H9 (cell line): Measurements from ENCODE around the gene RPP38. TPM values are rescaled to one million over a fixed set of nuclear protein-coding genes. Genes with fewer than 3 reads are reported as not detected.

Source experiments
- DNase-seq: peaks from one replicate; pipeline ENCODE4 v3.0.0-alpha.2; 2017
- H2AFZ ChIP-seq: one replicate; pipeline ENCODE4 v1.6.1; 2013; ENCODE audit warnings: mild to moderate bottlenecking, low read length, control low read depth, moderate library complexity
- H2AK5ac ChIP-seq: 2 replicates; pipeline ENCODE4 v1.6.1; 2013; ENCODE audit warnings: low read length, control low read depth, mixed read lengths; ENCODE audit not compliant: insufficient read length
- H2BK120ac ChIP-seq: one replicate; pipeline ENCODE4 v1.6.1; 2013; ENCODE audit warnings: low read depth, mild to moderate bottlenecking, low read length, control low read depth, inconsistent platforms; ENCODE audit not compliant: poor library complexity, severe bottlenecking
- H2BK12ac ChIP-seq: 2 replicates; pipeline ENCODE4 v1.6.1; 2013; ENCODE audit warnings: low read length, control low read depth, mixed read lengths, low read depth; ENCODE audit not compliant: insufficient read length
- H2BK15ac ChIP-seq: 2 replicates; pipeline ENCODE4 v1.6.1; 2013; ENCODE audit warnings: low read depth, low read length, control low read depth
- H2BK20ac ChIP-seq: one replicate; pipeline ENCODE4 v1.6.1; 2013; ENCODE audit warnings: low read depth, mild to moderate bottlenecking, low read length, control low read depth, inconsistent platforms; ENCODE audit not compliant: poor library complexity, severe bottlenecking
- H2BK5ac ChIP-seq: 2 replicates; pipeline ENCODE4 v1.6.1; 2013; ENCODE audit warnings: low read length, control low read depth, mixed read lengths; ENCODE audit not compliant: insufficient read length
- H3K14ac ChIP-seq: 2 replicates; pipeline ENCODE4 v1.6.1; 2013; ENCODE audit warnings: low read length, control low read depth; ENCODE audit not compliant: insufficient read depth
- H3K18ac ChIP-seq: 2 replicates; pipeline ENCODE4 v1.6.1; 2013; ENCODE audit warnings: low read depth, mild to moderate bottlenecking, mixed read lengths, low read length, control low read depth; ENCODE audit not compliant: insufficient read length
- H3K23ac ChIP-seq: 2 replicates; pipeline ENCODE4 v1.6.1; 2013; ENCODE audit warnings: low read length, control low read depth, mixed read lengths, low read depth; ENCODE audit not compliant: insufficient read length
- H3K23me2 ChIP-seq: 2 replicates; pipeline ENCODE4 v1.6.1; 2013; ENCODE audit warnings: low read depth, mild to moderate bottlenecking, mixed read lengths, low read length, control low read depth; ENCODE audit not compliant: insufficient read length, poor library complexity, severe bottlenecking
- H3K27ac ChIP-seq: 2 replicates; pipeline ENCODE4 v1.5.1; 2013; ENCODE audit warnings: low read length, control low read depth, mixed read lengths, low read depth; ENCODE audit not compliant: insufficient read length
- H3K27me3 ChIP-seq: 2 replicates; pipeline ENCODE4 v1.6.1; 2013; ENCODE audit warnings: low read length, control low read depth, inconsistent platforms; ENCODE audit not compliant: insufficient read depth
- H3K4ac ChIP-seq: 2 replicates; pipeline ENCODE4 v1.6.1; 2013; ENCODE audit warnings: low read depth, mild to moderate bottlenecking, control low read depth, inconsistent platforms, low read length, moderate library complexity
- H3K4me1 ChIP-seq: 2 replicates; pipeline ENCODE4 v1.6.1; 2013; ENCODE audit warnings: low read length, control low read depth, inconsistent platforms; ENCODE audit not compliant: insufficient read depth
- H3K4me2 ChIP-seq: 2 replicates; pipeline ENCODE4 v1.6.1; 2013; ENCODE audit warnings: low read length, control low read depth, mixed read lengths; ENCODE audit not compliant: insufficient read length, insufficient read depth
- H3K56ac ChIP-seq: 2 replicates; pipeline ENCODE4 v1.6.1; 2013; ENCODE audit warnings: low read depth, mild to moderate bottlenecking, mixed read lengths, low read length, control low read depth; ENCODE audit not compliant: insufficient read length
- H3K79me1 ChIP-seq: 2 replicates; pipeline ENCODE4 v1.6.1; 2013; ENCODE audit warnings: low read depth, mild to moderate bottlenecking, moderate library complexity, low read length, control low read depth, inconsistent platforms; ENCODE audit not compliant: insufficient read depth, poor library complexity, severe bottlenecking
- H3K79me2 ChIP-seq: 2 replicates; pipeline ENCODE4 v1.6.1; 2013; ENCODE audit warnings: low read length, control low read depth, inconsistent platforms; ENCODE audit not compliant: insufficient read depth
- H3K9ac ChIP-seq: 2 replicates; pipeline ENCODE4 v1.6.1; 2013; ENCODE audit warnings: low read length, control low read depth, mixed read lengths; ENCODE audit not compliant: insufficient read length; ENCODE audit errors: extremely low read depth
- H3K9me3 ChIP-seq: one replicate; pipeline ENCODE4 v1.6.1; 2013; ENCODE audit warnings: low read depth, low read length, inconsistent platforms; ENCODE audit not compliant: control insufficient read depth
- H3T11ph ChIP-seq: one replicate; pipeline ENCODE4 v1.6.1; 2013; ENCODE audit warnings: mild to moderate bottlenecking, low read length, control low read depth, inconsistent platforms
- H4K20me1 ChIP-seq: one replicate; pipeline ENCODE4 v1.6.1; 2013; ENCODE audit not compliant: control insufficient read depth, insufficient read length, insufficient read depth
- H4K5ac ChIP-seq: 2 replicates; pipeline ENCODE4 v1.6.1; 2013; ENCODE audit warnings: low read depth, mild to moderate bottlenecking, mixed read lengths, low read length, control low read depth; ENCODE audit not compliant: insufficient read length
- H4K8ac ChIP-seq: replicated peaks from 2 replicates; pipeline ENCODE4 v1.6.1; 2013; ENCODE audit warnings: low read length, control low read depth, mixed read lengths, low read depth; ENCODE audit not compliant: insufficient read length
- H4K91ac ChIP-seq: 2 replicates; pipeline ENCODE4 v1.6.1; 2013; ENCODE audit warnings: low read depth, mild to moderate bottlenecking, moderate library complexity, mixed read lengths, low read length, control low read depth; ENCODE audit not compliant: insufficient read length
- H3K27ac Mint-ChIP-seq, 3 experiments: 2 replicates in 2 of 3; 3 replicates in 1 of 3; pipeline ENCODE4 v1.8.0; 2020 to 2021; ENCODE audit warnings: mixed read lengths in 3 of 3, mild to moderate bottlenecking in 1 of 3, moderate library complexity in 1 of 3
- H3K27me3 Mint-ChIP-seq: 2 replicates; pipeline ENCODE4 v1.8.0; 2021; ENCODE audit warnings: low read depth, mild to moderate bottlenecking, moderate library complexity, mixed read lengths
- H3K36me3 Mint-ChIP-seq, 3 experiments: 2 replicates in 2 of 3; 3 replicates in 1 of 3; pipeline ENCODE4 v1.8.0; 2020 to 2021; ENCODE audit warnings: low read depth in 3 of 3, mixed read lengths in 3 of 3; ENCODE audit not compliant: insufficient read depth in 1 of 3
- H3K4me1 Mint-ChIP-seq, 2 experiments: 2 replicates each; pipeline ENCODE4 v1.8.0; 2020; ENCODE audit warnings: mixed read lengths in 2 of 2
- H3K4me3 Mint-ChIP-seq, 2 experiments: 2 replicates in 1 of 2; 3 replicates in 1 of 2; pipeline ENCODE4 v1.8.0; 2020 to 2021; ENCODE audit warnings: mild to moderate bottlenecking in 2 of 2, mixed read lengths in 2 of 2, moderate library complexity in 1 of 2
- H3K9me3 Mint-ChIP-seq, 2 experiments: 2 replicates in 1 of 2; 3 replicates in 1 of 2; pipeline ENCODE4 v1.8.0; 2020; ENCODE audit warnings: mild to moderate bottlenecking in 2 of 2, mixed read lengths in 2 of 2, moderate library complexity in 1 of 2
- CTCF ChIP-seq: fragments of 200-600 bp; sonication (generic); conservative IDR thresholded peaks from 3 replicates; pipeline ENCODE4 v1.8.0; 2021; ENCODE audit warnings: antibody characterized with exemption, mild to moderate bottlenecking
- total RNA-seq: library from RNA; stranded (reverse); gene quantifications from 2 replicates; pipeline ENCODE4 v1.2.1, GENCODE V29; 2021

The RPP38 gene
- total RNA-seq, 1 experiment from 2014 or later, result 26.6 TPM

GRCh38 chr10:15152556-15152955 is 55.4 kb downstream of the RPP38 start:
- no peak overlapping the region for H3K27ac Mint-ChIP-seq
- Histone ChIP-seq H3K18ac (no peak overlapping the region), H4K5ac (no peak overlapping the region), H3K79me2 (peaks cover 3% of the 10 kb centered on the region; the same call in 1 of the 2 replicates), H3K27me3 (no peaks in the 10 kb centered on the region), H3K23ac (no peak overlapping the region), H3K9ac (no peak overlapping the region), H4K91ac (no peak overlapping the region), H3K79me1 (no peaks in the 10 kb centered on the region), H3K4me1 (no peaks in the 10 kb centered on the region), H3K14ac (no peak overlapping the region), H3K23me2 (no peaks in the 10 kb centered on the region), H4K20me1 (no peaks in the 10 kb centered on the region), H2BK5ac (no peak overlapping the region), H2AFZ (no peak overlapping the region), H2BK15ac (no peak overlapping the region), H3K56ac (no peak overlapping the region), H3K27ac (no peak overlapping the region), H3K9me3 (no peaks in the 10 kb centered on the region), H2AK5ac (no peak overlapping the region), H3T11ph (no peak overlapping the region), H3K4ac (no peak overlapping the region), H3K4me2 (no peak overlapping the region), H2BK120ac (no peak overlapping the region), H4K8ac (no peak overlapping the region), H2BK20ac (no peak overlapping the region), H2BK12ac (no peak overlapping the region)
- no peak for DNase-seq
- H3K36me3 Mint-ChIP-seq, result peaks cover 0 to 5% (median 0%) of the 10 kb centered on the region in 3 experiments; a peak in 1 of 7 replicates
- H3K9me3 Mint-ChIP-seq, result no peaks in the 10 kb centered on the region; a peak in 1 of 5 replicates
- no peaks in the 10 kb centered on the region for H3K27me3 Mint-ChIP-seq
- no peak overlapping the region for H3K4me3 Mint-ChIP-seq
- no peak for TF ChIP-seq CTCF
- H3K4me1 Mint-ChIP-seq, result no peaks in the 10 kb centered on the region

Other genes with a start within 250 kb of the RPP38 start
- gene SUV39H2, start 218.5 kb upstream of the RPP38 start, total RNA-seq, result 59.7 and 62.6 TPM in 2 replicates
- gene DCLRE1C, start 143.3 kb upstream of the RPP38 start, total RNA-seq, result 11.9 and 15.2 TPM in 2 replicates
- gene MEIG1, start 138.0 kb upstream of the RPP38 start, total RNA-seq, result 0.72 TPM in 1 of 2 replicates, not detected in the other
- gene OLAH, start 53.4 kb upstream of the RPP38 start, total RNA-seq, result 0.31 and 0.48 TPM in 2 replicates
- 22.0 and 25.0 TPM in 2 replicates for gene ACBD7, start 8.6 kb upstream of the RPP38 start, total RNA-seq
- 11.8 and 12.2 TPM in 2 replicates for gene NMT2, start 71.3 kb downstream of the RPP38 start, total RNA-seq